Stimulated activated CD4-positive, alpha-beta T cell treated with anti-CD3 and anti-CD28 coated beads, Interleukin-4, amount 100 ng/mL, for 24 hours (primary cell): ENCODE measurements around the gene ORM2.
A peak's percentile ranks its signal among the peaks of the same experiment; 100 is the strongest.

ENCODE experiments used
- DNase-seq: peaks from one replicate; pipeline ENCODE4 v3.0.0-alpha.2; 2020

ORM2 gene

DNA sequence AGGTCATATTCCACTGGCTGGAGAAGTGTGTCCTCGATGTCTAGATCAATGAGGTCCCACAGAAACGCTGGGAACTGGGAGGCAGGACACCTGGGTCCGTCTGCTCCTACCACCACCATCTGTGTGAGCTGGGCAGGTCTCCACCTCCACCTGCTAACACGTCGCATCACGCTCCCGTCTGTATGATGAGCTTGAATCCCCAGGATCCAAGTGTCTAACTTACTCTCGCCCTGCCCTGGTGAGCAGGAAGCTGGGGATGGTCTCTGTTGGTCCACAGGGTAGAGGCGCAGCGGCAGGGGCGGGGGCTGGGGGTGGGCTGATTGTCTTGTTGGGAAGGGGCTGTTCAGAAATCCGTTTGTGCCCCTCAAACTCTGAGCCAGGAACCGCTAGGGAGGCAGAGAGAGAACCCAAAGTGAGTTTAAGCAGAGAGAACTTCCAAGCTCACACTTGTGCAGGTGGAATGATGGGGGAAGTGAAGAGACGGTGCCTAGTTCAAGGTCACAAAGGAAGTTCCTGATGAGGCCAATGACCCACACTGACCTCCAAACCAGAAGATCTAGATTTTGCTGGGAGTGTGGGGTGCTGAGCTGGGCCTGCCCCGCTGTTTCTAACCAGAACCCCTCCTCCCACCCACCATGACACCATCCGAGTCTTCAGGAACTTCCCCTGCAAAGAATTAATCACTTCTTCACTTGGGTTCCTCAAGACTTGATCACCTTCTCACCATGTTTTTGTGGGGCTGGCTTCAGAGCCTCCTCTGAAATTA, 21.1 kb downstream of the ORM2 start:
- DNase-seq = peak; percentile 21

DNA sequence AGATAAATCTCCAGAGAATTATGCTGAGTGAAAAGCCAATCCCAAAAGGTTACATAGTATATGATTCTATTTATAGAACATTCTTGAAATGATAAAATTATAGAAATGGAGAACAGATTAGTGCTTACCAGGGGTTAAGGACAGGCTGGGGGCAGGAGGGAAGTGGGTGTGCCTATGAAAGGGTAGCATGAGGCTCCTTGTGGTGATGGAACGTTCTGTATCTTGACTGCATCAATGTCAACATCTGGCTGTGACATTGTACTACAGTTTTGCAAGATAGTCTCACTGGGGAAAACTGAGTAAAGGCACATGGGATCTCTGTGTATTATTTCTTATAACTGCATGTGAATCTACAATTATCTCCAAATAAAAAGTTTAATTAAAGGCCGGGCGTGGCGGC, 22.3 kb downstream of the ORM2 start:
- DNase-seq = no peak

GRCh38 chr9:114355821-114356220, 26.2 kb downstream of the ORM2 start:
- no peak for DNase-seq

DNA sequence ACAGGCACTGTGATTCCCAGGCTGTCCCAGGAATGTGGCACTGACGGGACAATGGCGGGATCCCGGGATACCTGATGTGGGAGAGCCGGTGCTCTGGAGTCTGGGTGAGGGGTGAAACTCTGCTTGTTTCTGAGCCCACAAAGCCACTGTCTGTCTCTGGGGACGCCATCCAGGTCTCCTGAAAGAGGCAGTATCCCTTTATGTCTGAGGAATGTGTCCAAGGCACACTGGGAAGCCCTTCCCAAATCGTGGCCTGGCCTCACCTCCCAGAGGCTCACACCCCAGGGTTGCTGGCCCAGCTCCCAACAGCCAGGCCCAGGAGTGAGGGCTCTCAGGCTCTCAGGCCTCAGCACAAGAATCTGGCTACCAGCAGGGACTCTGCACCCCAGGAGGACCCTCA, 27.1 kb downstream of the ORM2 start:
- DNase-seq = no peak

GRCh38 chr9:114357360-114357759, 27.7 kb downstream of the ORM2 start:
- no peak for DNase-seq

DNA sequence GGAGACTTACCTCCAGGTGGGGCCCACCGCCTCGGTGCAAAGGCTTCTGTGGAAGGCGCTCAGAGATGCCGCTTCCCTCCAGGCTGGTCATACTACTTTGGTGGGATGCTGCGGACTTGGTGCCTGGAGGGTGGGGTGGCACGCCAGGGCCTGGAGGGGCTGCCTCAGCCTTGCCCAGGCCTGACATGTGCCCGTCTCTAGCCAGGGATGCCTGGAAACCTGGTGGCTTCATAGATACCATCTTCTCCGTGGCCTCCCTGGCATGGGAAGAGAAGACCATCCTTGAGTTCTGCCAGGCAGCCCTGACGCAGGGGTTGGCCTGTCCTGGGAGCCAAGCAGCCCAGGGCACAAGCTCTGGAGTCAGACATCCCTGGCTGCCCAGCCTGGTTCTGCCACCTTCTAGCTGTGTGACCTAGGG, 28.3 kb downstream of the ORM2 start:
- no peak for DNase-seq

GRCh38 chr9:114359801-114360200, 30.1 kb downstream of the ORM2 start:
- DNase-seq = no peak

- no peak for DNase-seq
Observed at GRCh38 chr9:114361542-114361941, 31.9 kb downstream of the ORM2 start.

- DNase-seq = no peak
Observed at GRCh38 chr9:114362394-114362793, 32.7 kb downstream of the ORM2 start.

DNA sequence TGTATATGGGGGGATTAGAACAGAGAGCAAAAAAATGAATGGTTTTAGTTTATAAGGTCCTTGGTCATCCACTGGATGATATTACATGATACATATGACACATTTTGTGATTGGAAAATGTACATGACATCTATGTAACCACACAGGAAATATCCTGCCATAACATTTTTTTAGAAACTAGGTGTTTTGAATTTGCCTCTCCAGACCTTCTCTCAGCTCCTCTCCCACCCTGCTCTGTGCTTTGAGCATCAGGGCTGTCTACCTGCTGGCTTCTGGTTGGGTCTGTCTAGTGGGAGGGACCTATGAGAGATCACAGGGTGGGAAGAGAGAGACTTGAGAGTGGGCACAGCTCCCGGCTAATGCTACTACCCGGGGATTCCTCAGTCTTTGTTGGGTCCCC, 33.8 kb downstream of the ORM2 start:
- DNase-seq = peak; percentile 23

DNA sequence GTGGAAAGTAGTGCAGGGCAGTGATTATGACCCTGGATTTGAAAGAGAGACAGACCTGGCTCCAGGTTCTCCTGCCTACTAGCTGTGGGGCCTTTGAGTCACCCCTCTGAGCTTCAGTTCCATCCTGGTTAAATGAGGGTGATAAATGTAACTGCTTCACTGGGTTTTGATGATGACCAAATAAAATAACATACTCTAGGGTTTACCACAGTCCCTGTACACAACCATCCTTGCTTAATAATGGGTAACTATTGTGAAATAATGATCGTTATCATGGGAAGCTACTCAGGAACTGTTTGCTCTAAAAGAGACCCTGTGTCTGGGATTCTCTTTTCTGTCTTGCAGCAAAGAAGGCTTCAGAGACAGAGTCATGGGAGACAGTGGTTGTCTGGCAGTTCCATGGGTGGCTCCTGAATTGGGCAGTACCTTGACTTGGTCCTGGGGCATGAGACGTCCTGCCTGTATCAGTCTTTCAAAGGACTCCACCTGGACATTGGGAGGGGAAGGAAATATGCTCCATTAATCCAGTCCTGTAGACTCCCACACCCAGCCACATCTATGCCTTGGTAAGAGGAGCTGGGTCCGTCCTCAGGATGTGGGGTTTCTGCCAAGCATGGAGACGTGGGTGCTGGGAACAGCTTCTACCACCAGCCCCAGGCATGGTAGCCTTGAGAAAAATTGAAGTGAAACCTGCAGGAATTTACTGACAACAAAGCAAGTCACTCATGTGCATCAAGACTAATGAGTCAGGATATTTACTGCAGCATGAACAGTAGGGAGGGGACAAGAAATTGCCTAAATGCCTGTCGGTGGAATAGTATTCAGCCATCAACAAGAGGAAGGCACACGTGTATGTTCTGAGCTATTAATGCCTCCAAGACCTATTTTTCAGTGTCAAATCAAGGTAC, 34.7 kb downstream of the ORM2 start:
- no peak for DNase-seq

- no peak for DNase-seq
Observed at GRCh38 chr9:114365194-114365593, 35.5 kb downstream of the ORM2 start.

- DNase-seq = no peak
Observed at GRCh38 chr9:114366334-114367128, 36.9 kb downstream of the ORM2 start.

- DNase-seq = no peak
Observed at GRCh38 chr9:114367366-114367765, 37.7 kb downstream of the ORM2 start.

DNA sequence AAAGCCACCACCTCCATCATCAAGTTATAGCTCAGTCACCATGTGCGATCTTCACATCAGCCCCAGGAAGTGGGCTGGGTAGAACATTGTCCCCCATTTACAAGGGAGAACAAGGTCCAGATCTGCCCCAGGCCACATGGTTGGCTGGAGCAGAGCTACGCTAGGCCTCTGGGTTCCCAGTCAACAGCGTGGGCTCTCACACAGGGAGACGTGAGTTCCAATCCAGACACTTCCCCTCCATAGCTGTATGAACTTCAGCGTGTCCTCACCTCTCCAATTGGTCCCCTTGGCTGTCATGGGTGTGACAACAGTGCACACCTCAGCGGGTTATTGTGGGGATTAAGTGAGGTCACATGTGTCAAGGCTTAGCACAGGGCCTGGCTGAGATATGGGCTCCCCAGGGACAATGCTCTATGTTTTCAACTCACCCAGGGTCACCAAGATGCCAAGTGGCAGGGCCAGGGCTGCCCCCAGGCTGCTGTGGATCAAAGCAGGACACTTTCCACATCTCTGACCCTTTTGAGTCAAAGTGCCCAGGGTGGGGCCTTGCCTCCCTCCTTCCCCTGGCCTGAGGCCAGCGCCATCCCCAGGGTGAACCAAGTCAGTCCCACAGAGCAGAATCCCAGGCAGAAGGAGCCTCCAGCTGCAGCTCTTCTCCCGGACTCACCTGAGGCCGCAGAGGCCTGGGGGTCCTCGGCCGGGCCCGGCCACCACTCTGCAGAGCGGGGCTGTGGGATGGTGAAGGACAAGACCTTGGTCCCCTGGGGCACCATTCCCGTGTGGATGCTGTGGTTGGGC, 38.3 kb downstream of the ORM2 start:
- no peak for DNase-seq

DNA sequence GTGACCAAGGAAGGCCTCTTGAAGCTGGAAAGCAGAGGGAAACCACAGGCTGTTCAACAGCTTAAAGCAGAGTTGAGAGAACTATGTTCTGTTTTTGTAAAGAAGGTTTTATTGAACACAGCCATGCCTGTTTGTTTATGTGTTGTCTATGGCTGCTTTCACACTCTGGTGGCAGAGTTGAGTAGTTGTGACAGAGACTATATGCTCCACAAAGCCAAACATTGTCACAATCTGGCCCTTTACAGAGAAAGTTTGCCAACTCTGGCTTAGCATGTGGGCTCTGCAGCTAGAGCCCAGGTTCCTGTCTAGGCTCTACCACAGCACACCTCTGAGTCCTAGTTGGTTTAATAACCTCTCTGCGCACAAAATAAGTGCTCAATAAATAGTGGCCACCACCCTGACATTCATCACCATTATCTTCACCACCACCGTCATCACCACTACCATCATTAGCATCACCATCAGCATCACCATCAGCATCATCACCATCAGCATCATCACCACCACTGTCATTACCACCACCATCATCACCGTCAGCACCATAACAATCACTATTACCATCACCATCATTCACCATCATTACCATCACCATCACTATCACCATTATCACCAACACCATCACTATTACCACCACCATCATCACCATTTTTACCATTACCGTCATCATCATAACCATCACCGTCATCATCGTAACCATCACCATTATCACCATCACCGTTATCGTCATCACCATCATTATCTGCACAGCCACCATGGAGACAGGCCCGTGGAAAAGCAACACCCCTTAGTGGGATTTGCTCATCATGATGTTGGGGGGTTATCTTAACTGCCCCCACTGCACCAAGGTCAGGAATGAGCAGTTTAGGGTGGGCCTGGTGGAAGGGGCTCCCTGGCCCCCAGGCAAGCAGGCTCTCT, 39.8 kb downstream of the ORM2 start:
- DNase-seq = no peak

GRCh38 chr9:114370251-114370967, 40.7 kb downstream of the ORM2 start:
- no peak for DNase-seq

GRCh38 chr9:114370968-114371320, 41.3 kb downstream of the ORM2 start:
- no peak for DNase-seq

DNA sequence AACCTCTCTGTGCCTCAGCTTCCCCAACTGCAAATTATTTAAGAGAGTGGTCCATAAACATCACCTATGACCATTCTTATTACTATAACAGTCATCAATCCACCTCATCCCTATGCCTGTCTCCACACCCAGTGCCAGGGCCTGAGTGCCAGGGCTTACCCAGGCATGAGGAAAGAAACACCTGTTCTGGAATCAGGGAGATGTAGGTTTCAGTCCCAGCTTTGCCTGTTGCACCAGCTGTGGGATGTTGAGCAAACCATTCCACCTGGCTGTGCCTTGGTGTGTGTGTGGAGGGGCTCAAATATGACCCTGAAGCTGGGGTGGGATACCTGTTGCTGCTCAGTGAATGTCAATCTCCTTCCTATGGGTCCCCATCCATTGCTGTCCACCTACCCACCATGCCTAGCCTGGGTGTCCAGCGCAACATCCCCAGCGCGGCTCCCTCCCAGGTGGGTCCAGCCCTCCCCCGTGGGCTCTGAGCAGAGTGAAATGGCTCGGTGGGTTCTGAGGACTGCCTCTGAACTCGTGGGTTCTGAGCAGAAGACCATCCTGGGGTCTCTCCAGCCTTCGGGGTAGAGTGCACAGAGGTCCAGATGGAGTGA, 41.8 kb downstream of the ORM2 start:
- DNase-seq = no peak
